Neural cell (in vitro differentiated cells): ENCODE measurements around the gene DPH1. TPM values are rescaled to one million over a fixed set of nuclear protein-coding genes. Genes with fewer than 3 reads are reported as not detected.

Source experiments
- H2AFZ ChIP-seq: fragments of 200-600, 300-800 bp; sonication (generic), shearing (Covaris generic); 2 replicates; pipeline ENCODE4 v1.6.0; 2014; ENCODE audit warnings: low read depth, mild to moderate bottlenecking, antibody characterized with exemption, low read length, moderate library complexity
- H3F3A ChIP-seq: fragments of 200-600 bp; shearing (Covaris generic); 2 replicates; pipeline ENCODE4 v1.6.1; 2016; ENCODE audit warnings: mild to moderate bottlenecking, moderate library complexity, mixed read lengths, antibody characterized with exemption, low read length; ENCODE audit not compliant: insufficient read depth, poor library complexity, severe bottlenecking
- H3K27ac ChIP-seq: fragments of 200-600, 300-800 bp; sonication (generic), shearing (Covaris generic); 2 replicates; pipeline ENCODE4 v1.5.1; 2014; ENCODE audit warnings: mild to moderate bottlenecking, low read length, moderate library complexity
- H3K27me3 ChIP-seq: fragments of 300-800, 200-600 bp; sonication (generic), shearing (Covaris generic); 2 replicates; pipeline ENCODE4 v1.6.0; 2014; ENCODE audit warnings: mild to moderate bottlenecking, low read depth, low read length, moderate library complexity; ENCODE audit not compliant: insufficient read depth
- H3K36me3 ChIP-seq: fragments of 300-800, 200-600 bp; sonication (generic), shearing (Covaris generic); 2 replicates; pipeline ENCODE4 v1.5.1; 2014; ENCODE audit warnings: mild to moderate bottlenecking, antibody characterized with exemption, low read length, moderate library complexity; ENCODE audit not compliant: insufficient read depth
- H3K4me2 ChIP-seq: fragments of 300-800, 200-600 bp; sonication (generic), shearing (Covaris generic); 2 replicates; pipeline ENCODE4 v1.6.0; 2014; ENCODE audit warnings: mild to moderate bottlenecking, low read length
- H3K4me3 ChIP-seq: fragments of 300-800, 200-600 bp; sonication (generic), shearing (Covaris generic); 2 replicates; pipeline ENCODE4 v1.5.1; 2014; ENCODE audit warnings: mild to moderate bottlenecking, low read length, moderate library complexity
- H3K79me2 ChIP-seq: fragments of 200-600 bp; shearing (Covaris generic); replicated peaks from 2 replicates; pipeline ENCODE4 v1.6.0; 2014; ENCODE audit warnings: mild to moderate bottlenecking, low read length, moderate library complexity; ENCODE audit not compliant: insufficient read depth
- H3K9ac ChIP-seq: fragments of 300-800, 200-600 bp; sonication (generic), shearing (Covaris generic); 2 replicates; pipeline ENCODE4 v1.6.1; 2016; ENCODE audit warnings: mild to moderate bottlenecking, low read length, mixed read lengths
- H3K9me2 ChIP-seq: fragments of 200-600 bp; shearing (Covaris generic); 2 replicates; pipeline ENCODE4 v1.6.1; 2016; ENCODE audit warnings: mild to moderate bottlenecking, low read length, mixed read lengths; ENCODE audit not compliant: insufficient read depth
- H3K9me3 ChIP-seq: fragments of 200-600, 300-800 bp; sonication (generic), shearing (Covaris generic); 2 replicates; pipeline ENCODE4 v1.6.1; 2016; ENCODE audit warnings: mild to moderate bottlenecking, mixed run types, low read length, moderate library complexity, mixed read lengths
- H4K20me1 ChIP-seq: fragments of 200-600 bp; shearing (Covaris generic); 2 replicates; pipeline ENCODE4 v1.6.1; 2016; ENCODE audit warnings: mild to moderate bottlenecking, mixed run types; ENCODE audit not compliant: insufficient read depth
- EP300 ChIP-seq: fragments of 450-650 bp; conservative IDR thresholded peaks from 2 replicates; pipeline ENCODE4 v1.6.1; 2014; ENCODE audit warnings: antibody characterized with exemption, mild to moderate bottlenecking, moderate library complexity; ENCODE audit not compliant: poor library complexity, severe bottlenecking
- EZH2 ChIP-seq: fragments of 200-600, 300-800 bp; shearing (Covaris generic), sonication (generic); IDR thresholded peaks from 2 replicates; pipeline ENCODE4 v1.6.1; 2014; ENCODE audit warnings: antibody characterized with exemption, low read length, borderline replicate concordance, mild to moderate bottlenecking; ENCODE audit not compliant: insufficient read depth, poor library complexity, severe bottlenecking
- MXI1 ChIP-seq: fragments of 450-650 bp; conservative IDR thresholded peaks from 2 replicates; pipeline ENCODE4 v1.6.1; 2014; ENCODE audit warnings: antibody characterized with exemption, mild to moderate bottlenecking; ENCODE audit not compliant: poor library complexity, severe bottlenecking
- POLR2AphosphoS5 ChIP-seq: IDR thresholded peaks from 2 replicates; pipeline ENCODE4 v1.6.1; 2012
- RAD21 ChIP-seq: fragments of 450-650 bp; conservative IDR thresholded peaks from 2 replicates; pipeline ENCODE4 v1.6.1; 2014; ENCODE audit warnings: antibody characterized with exemption, mild to moderate bottlenecking, moderate library complexity
- SMC3 ChIP-seq: fragments of 450-650 bp; conservative IDR thresholded peaks from 2 replicates; pipeline ENCODE4 v1.6.1; 2014; ENCODE audit warnings: antibody characterized with exemption, mild to moderate bottlenecking, moderate library complexity; ENCODE audit not compliant: poor library complexity
- TAF1 ChIP-seq: IDR thresholded peaks from 2 replicates; pipeline ENCODE4 v1.6.1; 2012; ENCODE audit warnings: low read depth
- polyA plus RNA-seq: library from polyadenylated mRNA; depleted of rRNA; stranded (reverse); fragments of >200 nt; gene quantifications from 2 replicates; pipeline ENCODE4 v1.2.3, GENCODE V29; 2014
- TF ChIP-seq, protein P1 (sequence below): IDR thresholded peaks from 2 replicates; pipeline ENCODE4 v1.6.1; 2012; ENCODE audit warnings: borderline replicate concordance
- TF ChIP-seq, protein P2 (sequence below): fragments of 450-650 bp; IDR thresholded peaks from 2 replicates; pipeline ENCODE4 v1.5.1; 2014; ENCODE audit warnings: antibody characterized with exemption, mild to moderate bottlenecking, moderate library complexity; ENCODE audit not compliant: poor library complexity, severe bottlenecking

Gene DPH1
- polyA plus RNA-seq, 1 donor from 2014 or later = 44.8 TPM

DNA sequence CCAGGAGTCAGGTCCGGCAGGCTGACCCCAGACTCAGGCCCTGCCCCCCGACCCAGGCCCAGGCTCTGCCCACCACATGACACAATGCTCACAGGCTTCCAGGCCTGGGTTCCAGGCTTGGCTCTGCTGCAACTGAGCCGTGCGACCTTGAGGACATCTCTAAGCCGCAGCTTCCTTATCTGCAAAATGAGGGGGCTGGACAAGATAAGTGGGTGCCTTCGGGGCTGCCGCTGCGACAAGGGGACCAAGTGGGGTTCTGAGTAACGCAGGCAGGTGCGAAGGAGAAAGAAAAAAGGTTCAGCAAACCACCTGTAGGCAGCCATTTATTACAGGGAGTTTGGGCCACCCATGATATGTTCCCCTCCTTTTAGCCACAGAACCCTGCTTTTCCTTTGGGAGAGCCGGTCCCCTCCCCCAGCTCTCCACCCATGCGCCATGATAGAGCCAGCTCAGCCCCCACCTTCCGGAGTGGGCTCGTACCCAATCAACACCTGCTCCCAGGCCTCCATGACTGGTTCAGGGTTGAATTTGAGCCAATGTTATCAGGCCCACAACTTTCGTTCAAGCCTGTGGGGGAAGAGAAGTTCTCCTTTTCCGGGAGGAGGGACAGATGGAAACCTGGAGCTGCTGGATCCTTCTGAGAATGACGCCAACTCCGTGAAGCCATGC lies 43.0 kb upstream of the DPH1 start:
- no peaks in the 10 kb centered on the region for H3K27me3 ChIP-seq
- no peaks in the 10 kb centered on the region for H3K36me3 ChIP-seq
- H3K79me2 ChIP-seq = no peaks in the 10 kb centered on the region
- H3K27ac ChIP-seq = no peak overlapping the region
- TF ChIP-seq POLR2AphosphoS5 (no peak), MXI1 (no peak), EP300 (no peak), SMC3 (no peak), TAF1 (no peak)
- TF ChIP-seq, protein P1, sequence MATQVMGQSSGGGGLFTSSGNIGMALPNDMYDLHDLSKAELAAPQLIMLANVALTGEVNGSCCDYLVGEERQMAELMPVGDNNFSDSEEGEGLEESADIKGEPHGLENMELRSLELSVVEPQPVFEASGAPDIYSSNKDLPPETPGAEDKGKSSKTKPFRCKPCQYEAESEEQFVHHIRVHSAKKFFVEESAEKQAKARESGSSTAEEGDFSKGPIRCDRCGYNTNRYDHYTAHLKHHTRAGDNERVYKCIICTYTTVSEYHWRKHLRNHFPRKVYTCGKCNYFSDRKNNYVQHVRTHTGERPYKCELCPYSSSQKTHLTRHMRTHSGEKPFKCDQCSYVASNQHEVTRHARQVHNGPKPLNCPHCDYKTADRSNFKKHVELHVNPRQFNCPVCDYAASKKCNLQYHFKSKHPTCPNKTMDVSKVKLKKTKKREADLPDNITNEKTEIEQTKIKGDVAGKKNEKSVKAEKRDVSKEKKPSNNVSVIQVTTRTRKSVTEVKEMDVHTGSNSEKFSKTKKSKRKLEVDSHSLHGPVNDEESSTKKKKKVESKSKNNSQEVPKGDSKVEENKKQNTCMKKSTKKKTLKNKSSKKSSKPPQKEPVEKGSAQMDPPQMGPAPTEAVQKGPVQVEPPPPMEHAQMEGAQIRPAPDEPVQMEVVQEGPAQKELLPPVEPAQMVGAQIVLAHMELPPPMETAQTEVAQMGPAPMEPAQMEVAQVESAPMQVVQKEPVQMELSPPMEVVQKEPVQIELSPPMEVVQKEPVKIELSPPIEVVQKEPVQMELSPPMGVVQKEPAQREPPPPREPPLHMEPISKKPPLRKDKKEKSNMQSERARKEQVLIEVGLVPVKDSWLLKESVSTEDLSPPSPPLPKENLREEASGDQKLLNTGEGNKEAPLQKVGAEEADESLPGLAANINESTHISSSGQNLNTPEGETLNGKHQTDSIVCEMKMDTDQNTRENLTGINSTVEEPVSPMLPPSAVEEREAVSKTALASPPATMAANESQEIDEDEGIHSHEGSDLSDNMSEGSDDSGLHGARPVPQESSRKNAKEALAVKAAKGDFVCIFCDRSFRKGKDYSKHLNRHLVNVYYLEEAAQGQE = no peak
- H3F3A ChIP-seq = no peaks in the 10 kb centered on the region
- H4K20me1 ChIP-seq = no peaks in the 10 kb centered on the region
- no peaks in the 10 kb centered on the region for H3K9me2 ChIP-seq
- no peak overlapping the region for H3K9ac ChIP-seq
- H2AFZ ChIP-seq = no peak overlapping the region
- H3K4me3 ChIP-seq = no peak overlapping the region
- no peak overlapping the region for H3K4me2 ChIP-seq
- H3K9me3 ChIP-seq = no peaks in the 10 kb centered on the region

DNA sequence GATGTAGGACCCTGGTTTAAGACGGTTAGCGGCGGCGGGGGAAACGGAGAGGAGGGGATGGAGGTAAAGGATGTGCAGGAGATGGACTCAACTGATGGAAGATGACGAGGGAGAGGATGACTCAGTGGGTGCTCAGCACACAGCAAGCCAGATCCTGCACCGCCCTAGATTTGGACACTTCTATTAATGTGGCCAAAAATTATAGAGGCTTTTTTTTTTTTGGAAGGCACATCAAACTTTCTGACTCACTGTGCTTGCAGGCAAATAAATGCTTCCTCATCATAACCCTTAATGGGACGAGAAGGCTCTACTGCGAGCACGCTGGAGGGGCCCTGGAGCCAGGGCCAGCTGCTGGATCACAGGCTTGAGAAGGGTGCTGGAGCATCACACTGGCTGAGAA lies 40.8 kb upstream of the DPH1 start:
- H3F3A ChIP-seq = no peaks in the 10 kb centered on the region
- H3K36me3 ChIP-seq = no peaks in the 10 kb centered on the region
- H2AFZ ChIP-seq = no peak overlapping the region
- H4K20me1 ChIP-seq = no peaks in the 10 kb centered on the region
- no peak overlapping the region for H3K27ac ChIP-seq
- no peaks in the 10 kb centered on the region for H3K9me3 ChIP-seq
- no peaks in the 10 kb centered on the region for H3K79me2 ChIP-seq
- H3K27me3 ChIP-seq = no peaks in the 10 kb centered on the region
- no peak overlapping the region for H3K9ac ChIP-seq
- no peak overlapping the region for H3K4me2 ChIP-seq
- H3K4me3 ChIP-seq = no peak overlapping the region
- H3K9me2 ChIP-seq = no peaks in the 10 kb centered on the region
- no peak for TF ChIP-seq POLR2AphosphoS5
- TF ChIP-seq RAD21 = no peak
- no peak for TF ChIP-seq SMC3
- TF ChIP-seq, protein P1 = no peak
- no peak for TF ChIP-seq EZH2
- TF ChIP-seq, protein P2, sequence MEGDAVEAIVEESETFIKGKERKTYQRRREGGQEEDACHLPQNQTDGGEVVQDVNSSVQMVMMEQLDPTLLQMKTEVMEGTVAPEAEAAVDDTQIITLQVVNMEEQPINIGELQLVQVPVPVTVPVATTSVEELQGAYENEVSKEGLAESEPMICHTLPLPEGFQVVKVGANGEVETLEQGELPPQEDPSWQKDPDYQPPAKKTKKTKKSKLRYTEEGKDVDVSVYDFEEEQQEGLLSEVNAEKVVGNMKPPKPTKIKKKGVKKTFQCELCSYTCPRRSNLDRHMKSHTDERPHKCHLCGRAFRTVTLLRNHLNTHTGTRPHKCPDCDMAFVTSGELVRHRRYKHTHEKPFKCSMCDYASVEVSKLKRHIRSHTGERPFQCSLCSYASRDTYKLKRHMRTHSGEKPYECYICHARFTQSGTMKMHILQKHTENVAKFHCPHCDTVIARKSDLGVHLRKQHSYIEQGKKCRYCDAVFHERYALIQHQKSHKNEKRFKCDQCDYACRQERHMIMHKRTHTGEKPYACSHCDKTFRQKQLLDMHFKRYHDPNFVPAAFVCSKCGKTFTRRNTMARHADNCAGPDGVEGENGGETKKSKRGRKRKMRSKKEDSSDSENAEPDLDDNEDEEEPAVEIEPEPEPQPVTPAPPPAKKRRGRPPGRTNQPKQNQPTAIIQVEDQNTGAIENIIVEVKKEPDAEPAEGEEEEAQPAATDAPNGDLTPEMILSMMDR = no peak
- no peak for TF ChIP-seq EP300
- TF ChIP-seq TAF1 = no peak
- no peak for TF ChIP-seq MXI1
